Liver (tissue), 9 donors: Measurements from ENCODE around the gene DNAJC5. TPM values are rescaled to one million over a fixed set of nuclear protein-coding genes. Genes with fewer than 3 reads are reported as not detected.
A peak's percentile ranks its signal among the peaks of the same experiment; 100 is the strongest.

Source experiments
- DNase-seq: peaks from one replicate; pipeline ENCODE4 v3.0.0-alpha.2; 2017; ENCODE audit warnings: low spot score
- H3K27ac ChIP-seq, 2 donors: one replicate each; pipeline ENCODE4 v1.7.0; 2013; ENCODE audit warnings: inconsistent platforms in 2 of 2, low read length in 2 of 2, control low read depth in 1 of 2, low read depth in 1 of 2, mild to moderate bottlenecking in 1 of 2
- H3K27me3 ChIP-seq, 4 donors: one replicate each; pipeline versions ENCODE4 v1.6.1 to v1.7.0; 2013; ENCODE audit warnings: low read length in 3 of 4, inconsistent platforms in 1 of 4, mild to moderate bottlenecking in 1 of 4, moderate library complexity in 1 of 4; ENCODE audit not compliant: control insufficient read depth in 4 of 4, insufficient read depth in 4 of 4
- H3K36me3 ChIP-seq, 4 donors: one replicate each; pipeline versions ENCODE4 v1.6.1 to v1.7.0; 2013; ENCODE audit warnings: low read length in 3 of 4, mild to moderate bottlenecking in 3 of 4, low read depth in 1 of 4, moderate library complexity in 1 of 4; ENCODE audit not compliant: control insufficient read depth in 4 of 4, insufficient read depth in 3 of 4
- H3K4me1 ChIP-seq, 4 donors: one replicate each; pipeline versions ENCODE4 v1.6.1 to v1.7.0; 2013; ENCODE audit warnings: low read length in 3 of 4, mild to moderate bottlenecking in 3 of 4, moderate library complexity in 1 of 4; ENCODE audit not compliant: control insufficient read depth in 4 of 4, insufficient read depth in 4 of 4
- H3K4me3 ChIP-seq, 3 donors: one replicate each; pipeline versions ENCODE4 v1.6.1 to v1.7.0; 2013; ENCODE audit warnings: low read length in 3 of 3, control low read depth in 1 of 3, low read depth in 1 of 3, mild to moderate bottlenecking in 1 of 3
- H3K9ac ChIP-seq, 2 donors: one replicate each; pipeline ENCODE4 v1.7.0; 2013; ENCODE audit warnings: low read length in 2 of 2, mild to moderate bottlenecking in 2 of 2, moderate library complexity in 2 of 2, control low read depth in 1 of 2, low read depth in 1 of 2
- H3K9me3 ChIP-seq, 4 donors: one replicate each; pipeline versions ENCODE4 v1.6.1 to v1.7.0; 2013; ENCODE audit warnings: low read length in 3 of 4; ENCODE audit not compliant: control insufficient read depth in 4 of 4
- EGR1 ChIP-seq, 2 donors: IDR thresholded peaks; 2 replicates each; pipeline ENCODE4 v1.6.1; 2016 to 2018; ENCODE audit warnings: antibody characterized with exemption in 2 of 2, low read depth in 2 of 2
- FOXA2 ChIP-seq: IDR thresholded peaks from 2 replicates; pipeline ENCODE4 v1.6.1; 2016; ENCODE audit warnings: antibody characterized with exemption
- GABPA ChIP-seq, 2 donors: IDR thresholded peaks in 1 of 2; conservative IDR thresholded peaks in 1 of 2; 2 replicates each; pipeline ENCODE4 v1.6.1; 2016; ENCODE audit warnings: antibody characterized with exemption in 2 of 2, mild to moderate bottlenecking in 1 of 2, moderate library complexity in 1 of 2
- HNF4A ChIP-seq, 2 donors: conservative IDR thresholded peaks; 2 replicates each; pipeline ENCODE4 v1.6.1; 2016; ENCODE audit warnings: antibody characterized with exemption in 2 of 2, mild to moderate bottlenecking in 2 of 2
- HNF4G ChIP-seq: IDR thresholded peaks from 2 replicates; pipeline ENCODE4 v1.6.1; 2016; ENCODE audit warnings: antibody characterized with exemption
- NR2F2 ChIP-seq: IDR thresholded peaks from 2 replicates; pipeline ENCODE4 v1.6.1; 2016; ENCODE audit warnings: antibody characterized with exemption
- RAD21 ChIP-seq, 2 donors: IDR thresholded peaks; 2 replicates each; pipeline ENCODE4 v1.6.1; 2016; ENCODE audit warnings: antibody characterized with exemption in 2 of 2, mild to moderate bottlenecking in 2 of 2
- RXRA ChIP-seq, 2 donors: IDR thresholded peaks; 2 replicates each; pipeline ENCODE4 v1.6.1; 2017 to 2018; ENCODE audit warnings: antibody characterized with exemption in 2 of 2, mild to moderate bottlenecking in 1 of 2
- SP1 ChIP-seq: IDR thresholded peaks from 2 replicates; pipeline ENCODE4 v1.6.1; 2018; ENCODE audit warnings: antibody characterized with exemption, mild to moderate bottlenecking
- TAF1 ChIP-seq: conservative IDR thresholded peaks from 2 replicates; pipeline ENCODE4 v1.6.1; 2016; ENCODE audit warnings: antibody characterized with exemption, mild to moderate bottlenecking
- YY1 ChIP-seq: IDR thresholded peaks from 2 replicates; pipeline ENCODE4 v1.6.1; 2016; ENCODE audit warnings: antibody characterized with exemption, mild to moderate bottlenecking
- WGBS: extraction: QIAGEN DNeasy Blood & Tissue Kit; methylation state at CpG from one replicate; pipeline ENCODE4 v1.1.7; 2013; 5-methylcytosine and 5-hydroxymethylcytosine counted together
- polyA plus RNA-seq, 2 donors: library from polyadenylated mRNA; stranded (reverse) in 1 of 2; unstranded in 1 of 2; fragments of 200-250 nt in 1 of 2; fragments of >200 nt in 1 of 2; fragmentation: Nextera tagmentation in 1 of 2; extraction: Ambion mirVana in 1 of 2; gene quantifications; one replicate each; pipeline versions ENCODE4 v1.2.1 to v1.2.3, GENCODE V29; 2013 to 2015
- total RNA-seq, 2 donors: library from RNA; depleted of rRNA; stranded (reverse); fragments of >200 nt; gene quantifications; one replicate each; pipeline ENCODE4 v1.2.3, GENCODE V29; 2014
- TF ChIP-seq, protein P1 (sequence below): IDR thresholded peaks from 2 replicates; pipeline ENCODE4 v1.6.1; 2016; ENCODE audit warnings: antibody characterized with exemption
- TF ChIP-seq, protein P2 (sequence below): fragments of 150-350 bp; IDR thresholded peaks from 2 replicates; pipeline ENCODE4 v1.5.1; 2017; ENCODE audit warnings: improper control_type of control experiment, low read depth, low read length; ENCODE audit not compliant: missing input control
- TF ChIP-seq, protein P3 (sequence below): IDR thresholded peaks from 2 replicates; pipeline ENCODE4 v1.6.1; 2016; ENCODE audit warnings: antibody characterized with exemption
- TF ChIP-seq, protein P4 (sequence below): IDR thresholded peaks from 2 replicates; pipeline ENCODE4 v1.6.1; 2016; ENCODE audit warnings: antibody characterized with exemption, mild to moderate bottlenecking
- donor health status: healthy.
- donor health status: healthy.
- donor health status: healthy.
- donor health status: healthy.
- donor health status: healthy.

Gene DNAJC5
- total and polyA plus RNA-seq, 4 donors: 8.2 to 28.6 (median 18.7) TPM

DNA sequence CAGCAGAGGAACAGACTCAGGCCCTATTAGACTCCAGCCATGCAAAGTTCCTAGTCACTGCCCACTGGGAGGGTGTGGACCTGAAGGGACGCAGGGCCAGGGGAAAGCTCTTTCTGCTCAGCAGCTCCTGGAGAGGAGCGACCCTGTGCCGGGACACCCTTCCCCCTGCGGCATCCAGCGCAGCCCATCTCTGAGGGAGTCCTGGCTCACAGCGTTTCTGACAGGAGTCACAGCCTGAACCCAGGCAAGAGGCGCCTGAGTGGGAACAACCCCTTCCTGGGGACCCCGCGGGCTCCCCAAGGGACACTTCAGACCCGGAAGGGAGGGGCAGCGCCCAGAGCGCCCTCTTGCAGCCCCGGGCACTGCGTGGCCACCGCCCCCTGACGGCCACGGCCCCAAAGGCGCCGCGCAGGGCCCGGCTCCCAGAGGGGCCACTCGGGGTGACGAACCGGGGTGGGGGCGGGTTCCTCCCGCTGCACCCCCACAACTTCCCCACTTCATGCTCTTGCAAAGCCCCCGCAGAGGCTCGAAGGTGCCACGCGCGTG lies 60.4 kb downstream of the DNAJC5 start:
- TF ChIP-seq RAD21 (IDR thresholded peaks at IDR 0.05): peak in 1 of 2 donors; percentile 2
- TF ChIP-seq, protein P1, sequence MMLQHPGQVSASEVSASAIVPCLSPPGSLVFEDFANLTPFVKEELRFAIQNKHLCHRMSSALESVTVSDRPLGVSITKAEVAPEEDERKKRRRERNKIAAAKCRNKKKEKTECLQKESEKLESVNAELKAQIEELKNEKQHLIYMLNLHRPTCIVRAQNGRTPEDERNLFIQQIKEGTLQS: no peak
- Histone ChIP-seq H3K4me1 (peaks cover 22 to 70% (median 52%) of the 10 kb centered on the region in 4 donors), H3K9ac (peak overlapping the region in 1 of 2 donors; percentile 95), H3K9me3 (no peaks in the 10 kb centered on the region), H3K27ac (peak overlapping the region; percentile 67 to 86), H3K27me3 (no peaks in the 10 kb centered on the region), H3K36me3 (peaks cover 2 to 10% (median 3%) of the 10 kb centered on the region in 4 donors), H3K4me3 (peak overlapping the region; percentile 78 to 95 (median 87))
- 3% methylated on average over 31 of the region's 31 CpGs for WGBS
- peak; percentile 52 for DNase-seq

DNA sequence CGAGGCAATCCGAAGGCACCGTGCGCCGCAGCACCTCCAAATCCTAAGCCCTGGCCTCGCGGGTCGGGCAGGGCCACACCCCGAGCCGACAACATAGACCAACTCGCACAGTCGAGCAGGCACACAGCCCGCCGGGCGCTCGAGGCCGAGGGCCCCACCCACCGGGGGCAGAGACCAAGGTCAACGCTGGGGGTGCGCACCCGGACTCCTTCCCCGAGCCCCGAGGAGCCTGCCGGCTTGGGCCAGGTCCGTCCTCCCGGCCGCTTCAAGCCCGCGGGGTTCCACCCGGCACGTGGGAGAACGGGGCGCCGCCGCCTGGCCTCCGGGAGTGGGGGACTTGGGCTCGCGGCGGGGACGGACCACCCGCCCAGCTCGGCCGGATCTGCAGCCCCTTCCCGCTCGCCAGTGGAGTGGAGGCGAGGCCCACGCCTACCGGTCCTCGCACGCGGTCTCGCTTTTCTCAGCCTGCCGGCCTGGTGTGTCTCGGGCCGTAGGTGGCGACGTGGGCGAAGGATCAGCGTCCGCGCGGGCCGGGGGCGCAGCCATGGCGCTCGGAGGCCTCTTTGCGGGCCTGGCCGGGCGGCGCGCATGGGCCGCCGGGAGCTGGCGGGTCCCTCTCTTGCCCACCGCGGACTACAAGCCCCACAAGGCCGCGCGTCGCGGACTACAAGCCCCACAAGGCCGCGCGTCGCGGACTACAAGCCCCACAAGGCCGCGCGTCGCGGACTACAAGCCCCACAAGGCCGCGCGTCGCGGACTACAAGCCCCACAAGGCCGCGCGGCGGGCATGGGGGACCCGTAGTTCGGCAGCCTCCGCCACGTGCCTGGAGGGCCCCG lies 61.1 kb downstream of the DNAJC5 start, which contains the start of gene UCKL1:
UCKL1 (minus strand) TSS at position 590 of the 837 bp plus-strand sequence; CDS start at position 546, 44 bp downstream.
- WGBS: under 1% methylated on average over 105 of the region's 105 CpGs
- Histone ChIP-seq H3K36me3 (peaks cover 2 to 12% (median 4%) of the 10 kb centered on the region in 4 donors), H3K27ac (peak within 1 kb of the TSS; percentile 67 to 86), H3K27me3 (no peaks in the 10 kb centered on the region), H3K9ac (peak within 1 kb of the TSS in 1 of 2 donors; percentile 95), H3K4me3 (peak within 1 kb of the TSS; percentile 78 to 95 (median 87)), H3K4me1 (peaks cover 22 to 63% (median 45%) of the 10 kb centered on the region in 4 donors), H3K9me3 (no peaks in the 10 kb centered on the region)
- peak; percentile 85 for DNase-seq
- TF ChIP-seq, protein P2, sequence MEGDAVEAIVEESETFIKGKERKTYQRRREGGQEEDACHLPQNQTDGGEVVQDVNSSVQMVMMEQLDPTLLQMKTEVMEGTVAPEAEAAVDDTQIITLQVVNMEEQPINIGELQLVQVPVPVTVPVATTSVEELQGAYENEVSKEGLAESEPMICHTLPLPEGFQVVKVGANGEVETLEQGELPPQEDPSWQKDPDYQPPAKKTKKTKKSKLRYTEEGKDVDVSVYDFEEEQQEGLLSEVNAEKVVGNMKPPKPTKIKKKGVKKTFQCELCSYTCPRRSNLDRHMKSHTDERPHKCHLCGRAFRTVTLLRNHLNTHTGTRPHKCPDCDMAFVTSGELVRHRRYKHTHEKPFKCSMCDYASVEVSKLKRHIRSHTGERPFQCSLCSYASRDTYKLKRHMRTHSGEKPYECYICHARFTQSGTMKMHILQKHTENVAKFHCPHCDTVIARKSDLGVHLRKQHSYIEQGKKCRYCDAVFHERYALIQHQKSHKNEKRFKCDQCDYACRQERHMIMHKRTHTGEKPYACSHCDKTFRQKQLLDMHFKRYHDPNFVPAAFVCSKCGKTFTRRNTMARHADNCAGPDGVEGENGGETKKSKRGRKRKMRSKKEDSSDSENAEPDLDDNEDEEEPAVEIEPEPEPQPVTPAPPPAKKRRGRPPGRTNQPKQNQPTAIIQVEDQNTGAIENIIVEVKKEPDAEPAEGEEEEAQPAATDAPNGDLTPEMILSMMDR: no peak
- TF ChIP-seq SP1 (peak; percentile 44), GABPA (IDR thresholded peaks at IDR 0.05 in 1 of 2, conservative IDR thresholded peaks at IDR 0.05 in 1 of 2) (peak in 1 of 2 donors; percentile 80), RXRA (IDR thresholded peaks at IDR 0.05) (peak; percentile 8 to 17), NR2F2 (no peak), RAD21 (IDR thresholded peaks at IDR 0.05) (peak in 1 of 2 donors; percentile 6), HNF4A (conservative IDR thresholded peaks at IDR 0.05) (peak; percentile 64 to 74), YY1 (peak; percentile 64)
- TF ChIP-seq, protein P3, sequence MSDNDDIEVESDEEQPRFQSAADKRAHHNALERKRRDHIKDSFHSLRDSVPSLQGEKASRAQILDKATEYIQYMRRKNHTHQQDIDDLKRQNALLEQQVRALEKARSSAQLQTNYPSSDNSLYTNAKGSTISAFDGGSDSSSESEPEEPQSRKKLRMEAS: peak; percentile 90

DNA sequence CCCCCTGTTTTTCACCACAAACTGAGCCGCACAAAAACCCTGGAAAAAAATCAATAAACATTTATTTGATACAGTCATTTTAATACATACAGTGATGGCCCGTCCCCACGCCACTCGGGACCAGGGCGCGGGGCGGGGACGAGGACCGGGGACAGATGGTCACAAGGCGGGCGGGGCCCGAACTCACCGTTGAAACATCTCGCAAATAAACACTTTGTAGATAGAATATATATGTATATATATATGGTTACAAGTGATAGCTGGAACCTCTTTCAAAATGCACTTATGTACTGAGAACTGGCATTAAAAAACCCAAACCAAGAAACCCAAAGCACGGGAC lies 61.7 kb downstream of the DNAJC5 start:
- Histone ChIP-seq H3K9me3 (no peaks in the 10 kb centered on the region), H3K4me1 (peaks cover 20 to 58% (median 40%) of the 10 kb centered on the region in 4 donors), H3K27me3 (no peaks in the 10 kb centered on the region), H3K9ac (peak overlapping the region in 1 of 2 donors; percentile 38), H3K36me3 (peaks cover 2 to 18% (median 6%) of the 10 kb centered on the region in 4 donors), H3K27ac (peak overlapping the region; percentile 52 to 67), H3K4me3 (peak overlapping the region; percentile 6 to 44 (median 18))
- WGBS: under 1% methylated on average over 15 of the region's 15 CpGs
- DNase-seq: no peak
- TF ChIP-seq, protein P4, sequence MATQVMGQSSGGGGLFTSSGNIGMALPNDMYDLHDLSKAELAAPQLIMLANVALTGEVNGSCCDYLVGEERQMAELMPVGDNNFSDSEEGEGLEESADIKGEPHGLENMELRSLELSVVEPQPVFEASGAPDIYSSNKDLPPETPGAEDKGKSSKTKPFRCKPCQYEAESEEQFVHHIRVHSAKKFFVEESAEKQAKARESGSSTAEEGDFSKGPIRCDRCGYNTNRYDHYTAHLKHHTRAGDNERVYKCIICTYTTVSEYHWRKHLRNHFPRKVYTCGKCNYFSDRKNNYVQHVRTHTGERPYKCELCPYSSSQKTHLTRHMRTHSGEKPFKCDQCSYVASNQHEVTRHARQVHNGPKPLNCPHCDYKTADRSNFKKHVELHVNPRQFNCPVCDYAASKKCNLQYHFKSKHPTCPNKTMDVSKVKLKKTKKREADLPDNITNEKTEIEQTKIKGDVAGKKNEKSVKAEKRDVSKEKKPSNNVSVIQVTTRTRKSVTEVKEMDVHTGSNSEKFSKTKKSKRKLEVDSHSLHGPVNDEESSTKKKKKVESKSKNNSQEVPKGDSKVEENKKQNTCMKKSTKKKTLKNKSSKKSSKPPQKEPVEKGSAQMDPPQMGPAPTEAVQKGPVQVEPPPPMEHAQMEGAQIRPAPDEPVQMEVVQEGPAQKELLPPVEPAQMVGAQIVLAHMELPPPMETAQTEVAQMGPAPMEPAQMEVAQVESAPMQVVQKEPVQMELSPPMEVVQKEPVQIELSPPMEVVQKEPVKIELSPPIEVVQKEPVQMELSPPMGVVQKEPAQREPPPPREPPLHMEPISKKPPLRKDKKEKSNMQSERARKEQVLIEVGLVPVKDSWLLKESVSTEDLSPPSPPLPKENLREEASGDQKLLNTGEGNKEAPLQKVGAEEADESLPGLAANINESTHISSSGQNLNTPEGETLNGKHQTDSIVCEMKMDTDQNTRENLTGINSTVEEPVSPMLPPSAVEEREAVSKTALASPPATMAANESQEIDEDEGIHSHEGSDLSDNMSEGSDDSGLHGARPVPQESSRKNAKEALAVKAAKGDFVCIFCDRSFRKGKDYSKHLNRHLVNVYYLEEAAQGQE: no peak
- TF ChIP-seq, protein P3: no peak
- no peak for TF ChIP-seq NR2F2
- no peak for TF ChIP-seq HNF4G
- TF ChIP-seq SP1: no peak
- no peak for TF ChIP-seq GABPA (IDR thresholded peaks at IDR 0.05 in 1 of 2, conservative IDR thresholded peaks at IDR 0.05 in 1 of 2)
- no peak for TF ChIP-seq YY1
- TF ChIP-seq TAF1: no peak
- TF ChIP-seq, protein P1: no peak
- TF ChIP-seq, protein P2: no peak
- no peak for TF ChIP-seq EGR1 (IDR thresholded peaks at IDR 0.05; ENCODE audit: low read depth in 2 of 2)
- TF ChIP-seq RAD21 (IDR thresholded peaks at IDR 0.05): no peak
- no peak for TF ChIP-seq FOXA2
